ENCODE measurements around the gene RALY.
"Not testable (repeated sequence)": the region's sequence is repeated elsewhere in the genome, so short reads cannot be mapped to it uniquely, and the experiment has no call there.

The RALY gene

DNA sequence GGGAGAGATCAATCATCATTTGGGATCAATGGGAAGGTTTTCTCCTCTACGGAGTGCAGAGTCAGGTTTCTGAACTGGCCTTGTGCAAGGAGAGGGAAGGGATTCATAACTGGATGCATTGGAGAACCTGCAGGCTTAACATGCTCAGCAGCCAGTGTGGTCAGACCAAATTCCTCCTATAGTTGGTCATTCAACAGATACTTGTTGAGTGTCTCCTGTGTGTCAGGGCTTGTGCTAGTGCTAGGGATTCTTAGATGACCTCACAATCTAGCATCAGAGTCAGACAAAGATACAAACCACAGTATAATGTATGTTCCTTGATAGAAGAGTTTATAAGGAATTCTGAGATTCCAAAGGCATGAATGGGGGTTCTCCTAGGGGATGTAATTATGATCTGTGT, 23.9 kb downstream of the RALY start:
- Histone ChIP-seq H3K36me3 (ENCODE audit: control insufficient read depth, low read depth, low read length) (no peaks in the 10 kb centered on the region), H3K9me3 (ENCODE audit: control insufficient read depth, low read depth, low read length) (no peaks in the 10 kb centered on the region), H3K27me3 (ENCODE audit: control insufficient read depth, insufficient read depth, low read length) (no peaks in the 10 kb centered on the region), H3K4me3 (ENCODE audit: low read length) (no peak overlapping the region), H3K27ac (ENCODE audit: low read length) (no peak overlapping the region), H3K9ac (ENCODE audit: low read length) (no peak overlapping the region), H3K4me1 (ENCODE audit: control insufficient read depth, low read depth, low read length) (peaks cover 18% of the 10 kb centered on the region)

DNA sequence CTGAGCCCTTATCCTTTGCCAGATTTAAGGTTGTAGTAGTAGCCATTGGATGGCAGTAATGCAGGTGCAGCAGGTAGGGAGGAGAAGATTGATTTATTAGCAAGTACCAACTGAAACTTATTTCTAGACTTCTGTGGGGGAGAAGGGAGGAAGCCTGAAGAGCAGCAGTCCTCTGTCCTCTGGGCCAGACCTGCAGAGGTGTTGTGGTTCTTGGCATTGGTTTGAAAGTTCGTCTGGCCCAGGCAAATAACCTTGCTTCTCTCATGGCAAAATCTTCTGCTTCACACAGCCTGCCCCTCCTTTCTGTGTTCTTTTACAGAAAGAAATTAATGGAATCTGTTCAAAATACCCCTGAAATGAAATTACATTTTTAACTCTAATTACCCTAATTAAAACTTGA, 24.5 kb downstream of the RALY start:
- Histone ChIP-seq H3K4me1 (ENCODE audit: control insufficient read depth, low read depth, low read length) (peaks cover 12% of the 10 kb centered on the region), H3K4me3 (ENCODE audit: low read length) (no peak overlapping the region), H3K27ac (ENCODE audit: low read length) (no peak overlapping the region), H3K36me3 (ENCODE audit: control insufficient read depth, low read depth, low read length) (no peaks in the 10 kb centered on the region), H3K9me3 (ENCODE audit: control insufficient read depth, low read depth, low read length) (no peaks in the 10 kb centered on the region), H3K9ac (ENCODE audit: low read length) (no peak overlapping the region), H3K27me3 (ENCODE audit: control insufficient read depth, insufficient read depth, low read length) (no peaks in the 10 kb centered on the region)

DNA sequence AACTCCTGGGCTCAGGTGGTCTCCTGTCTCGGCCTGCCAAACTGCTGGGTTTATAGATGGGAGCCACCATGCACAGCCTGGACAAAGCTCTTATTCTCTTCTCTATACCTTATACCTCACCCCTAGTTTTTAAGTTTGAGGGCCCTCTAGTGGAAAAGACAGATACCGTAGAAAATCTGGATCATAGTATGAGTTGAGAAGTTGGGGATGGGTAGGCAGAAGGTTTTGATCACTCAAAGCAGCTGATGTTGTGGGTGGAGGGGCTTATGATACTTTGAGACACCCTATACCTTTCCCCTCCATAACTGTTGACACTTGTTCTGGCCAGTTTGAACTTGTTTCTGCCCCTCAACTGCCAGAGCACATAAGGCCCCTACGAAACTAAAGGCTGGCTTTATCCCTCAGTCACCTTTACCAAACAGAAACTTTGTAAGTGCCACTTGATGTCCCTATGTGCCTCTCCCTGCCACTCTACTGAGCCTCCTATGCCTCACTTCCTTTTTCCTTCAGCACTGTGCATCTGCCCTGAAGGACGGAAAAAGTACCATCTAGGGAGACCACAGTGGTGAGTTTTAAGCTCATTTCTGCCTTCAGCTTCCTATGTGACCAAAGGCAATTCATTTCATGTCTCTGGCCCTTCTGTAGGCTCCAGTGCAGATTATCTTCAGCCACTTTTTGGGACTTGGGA, 28.6 kb downstream of the RALY start:
- H3K27ac ChIP-seq (ENCODE audit: low read length), result no peak overlapping the region
- H3K9me3 ChIP-seq (ENCODE audit: control insufficient read depth, low read depth, low read length), result no peaks in the 10 kb centered on the region

GRCh38 chr20:34022839-34023234, 29.1 kb downstream of the RALY start:
- Histone ChIP-seq H3K36me3 (ENCODE audit: control insufficient read depth, low read depth, low read length) (no peaks in the 10 kb centered on the region), H3K4me1 (ENCODE audit: control insufficient read depth, low read depth, low read length) (peaks cover 18% of the 10 kb centered on the region), H3K4me3 (ENCODE audit: low read length) (no peak overlapping the region), H3K9ac (ENCODE audit: low read length) (no peak overlapping the region), H3K9me3 (ENCODE audit: control insufficient read depth, low read depth, low read length) (no peaks in the 10 kb centered on the region), H3K27me3 (ENCODE audit: control insufficient read depth, insufficient read depth, low read length) (no peaks in the 10 kb centered on the region), H3K27ac (ENCODE audit: low read length) (no peak overlapping the region)

More for the DNA sequence above, 28.6 kb downstream of the RALY start:
- Histone ChIP-seq H3K4me1 (ENCODE audit: control insufficient read depth, low read depth, low read length) (peaks cover 18% of the 10 kb centered on the region), H3K27me3 (ENCODE audit: control insufficient read depth, insufficient read depth, low read length) (no peaks in the 10 kb centered on the region), H3K36me3 (ENCODE audit: control insufficient read depth, low read depth, low read length) (no peaks in the 10 kb centered on the region), H3K9ac (ENCODE audit: low read length) (no peak overlapping the region), H3K4me3 (ENCODE audit: low read length) (no peak overlapping the region)

DNA sequence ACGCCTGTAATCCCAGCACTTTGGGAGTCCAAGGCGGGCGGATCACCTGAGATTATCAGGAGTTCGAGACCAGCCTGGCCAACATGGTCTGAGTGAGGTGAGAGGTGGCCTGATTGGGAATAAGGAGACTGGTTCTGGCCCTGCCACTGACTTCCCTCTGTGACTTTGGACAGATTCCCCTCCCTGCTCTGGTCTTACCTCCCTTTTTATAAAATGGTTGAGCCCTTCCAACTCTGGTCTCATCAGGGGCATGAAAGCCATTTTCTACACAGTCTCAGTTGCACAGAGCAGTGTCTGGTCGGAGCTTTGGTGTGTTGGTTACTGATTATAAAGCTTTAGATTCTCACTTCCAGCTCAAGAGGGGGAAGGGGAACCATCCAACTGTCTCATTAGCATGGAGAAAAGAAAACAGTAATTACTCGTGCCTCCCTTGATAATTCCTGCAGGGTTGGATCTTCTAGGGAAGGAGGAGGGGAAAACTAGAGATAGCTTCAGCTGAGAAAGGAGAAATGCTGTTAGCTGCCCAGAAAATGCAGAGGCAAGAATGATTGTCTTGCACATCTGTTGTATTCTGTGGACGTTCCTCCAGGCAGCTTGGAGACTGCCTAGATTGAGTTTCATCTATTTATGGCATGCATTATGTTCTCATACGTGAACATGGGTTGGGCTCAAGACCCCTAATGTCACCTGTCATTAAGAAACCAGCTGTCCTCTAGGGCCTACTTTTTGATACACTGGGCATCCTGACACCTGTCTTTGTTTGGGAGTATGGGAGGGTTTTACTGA, 30.4 kb downstream of the RALY start:
- Histone ChIP-seq H3K9ac (ENCODE audit: low read length) (no peak overlapping the region), H3K27me3 (ENCODE audit: control insufficient read depth, insufficient read depth, low read length) (no peaks in the 10 kb centered on the region), H3K36me3 (ENCODE audit: control insufficient read depth, low read depth, low read length) (no peaks in the 10 kb centered on the region), H3K9me3 (ENCODE audit: control insufficient read depth, low read depth, low read length) (no peaks in the 10 kb centered on the region), H3K4me3 (ENCODE audit: low read length) (no peak overlapping the region), H3K4me1 (ENCODE audit: control insufficient read depth, low read depth, low read length) (peaks cover 21% of the 10 kb centered on the region), H3K27ac (ENCODE audit: low read length) (no peak overlapping the region)

GRCh38 chr20:34024723-34025351, 31.1 kb downstream of the RALY start:
- no peak overlapping the region for H3K27ac ChIP-seq (ENCODE audit: low read length)
- H3K27me3 ChIP-seq (ENCODE audit: control insufficient read depth, insufficient read depth, low read length), result no peaks in the 10 kb centered on the region
- H3K9me3 ChIP-seq (ENCODE audit: control insufficient read depth, low read depth, low read length), result no peaks in the 10 kb centered on the region
- no peaks in the 10 kb centered on the region for H3K36me3 ChIP-seq (ENCODE audit: control insufficient read depth, low read depth, low read length)
- no peak overlapping the region for H3K4me3 ChIP-seq (ENCODE audit: low read length)
- peaks cover 21% of the 10 kb centered on the region for H3K4me1 ChIP-seq (ENCODE audit: control insufficient read depth, low read depth, low read length)
- H3K9ac ChIP-seq (ENCODE audit: low read length), result no peak overlapping the region

DNA sequence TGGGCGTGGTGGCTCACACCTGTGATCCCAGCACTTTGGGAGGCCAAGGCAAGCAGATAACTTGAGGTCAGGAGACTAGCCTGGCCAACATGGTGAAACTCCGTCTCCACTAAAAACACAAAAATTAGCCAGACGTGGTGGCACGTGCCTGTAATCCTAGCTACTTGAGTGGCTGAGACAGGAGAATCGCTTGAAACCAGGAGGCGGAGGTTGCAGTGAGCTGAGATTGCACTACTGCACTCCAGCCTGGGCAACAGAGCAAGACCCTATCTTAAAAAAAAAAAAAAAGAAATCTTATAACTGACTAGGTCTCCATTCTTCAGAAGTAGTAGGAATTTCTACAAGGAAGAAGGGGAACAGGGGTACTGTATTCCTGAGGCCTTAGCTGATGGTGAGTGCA, 34.3 kb downstream of the RALY start:
- not testable (repeated sequence) for H3K4me3 ChIP-seq (ENCODE audit: low read length); H3K9me3 ChIP-seq (ENCODE audit: control insufficient read depth, low read depth, low read length); H3K9ac ChIP-seq (ENCODE audit: low read length); H3K27me3 ChIP-seq (ENCODE audit: control insufficient read depth, insufficient read depth, low read length); H3K27ac ChIP-seq (ENCODE audit: low read length); H3K36me3 ChIP-seq (ENCODE audit: control insufficient read depth, low read depth, low read length)
- H3K4me1 ChIP-seq (ENCODE audit: control insufficient read depth, low read depth, low read length), result peaks cover 24% of the 10 kb centered on the region

DNA sequence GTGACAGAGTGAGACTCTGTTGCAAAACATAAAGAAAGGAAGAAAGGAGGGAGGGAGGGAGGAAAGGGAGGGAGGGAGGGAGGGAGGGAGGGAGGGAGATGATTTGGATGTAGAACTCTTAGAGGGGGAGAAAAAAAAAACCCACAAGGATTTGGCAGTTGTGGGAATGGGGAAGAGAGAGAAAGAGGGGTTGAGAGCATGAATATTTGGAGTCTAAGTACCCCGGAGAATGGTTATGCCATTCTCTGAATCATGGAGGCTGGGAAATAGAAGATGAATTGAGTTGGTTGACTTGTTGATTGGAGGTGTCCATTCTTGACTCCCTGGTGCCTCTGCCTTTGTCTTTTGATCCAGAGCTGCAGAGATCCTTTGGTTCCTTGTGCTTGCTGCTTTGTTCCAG, 35.7 kb downstream of the RALY start:
- H3K4me1 ChIP-seq (ENCODE audit: control insufficient read depth, low read depth, low read length), result peaks cover 33% of the 10 kb centered on the region
- no peak overlapping the region for H3K4me3 ChIP-seq (ENCODE audit: low read length)
- no peaks in the 10 kb centered on the region for H3K27me3 ChIP-seq (ENCODE audit: control insufficient read depth, insufficient read depth, low read length)
- H3K36me3 ChIP-seq (ENCODE audit: control insufficient read depth, low read depth, low read length), result peaks cover 3% of the 10 kb centered on the region
- H3K27ac ChIP-seq (ENCODE audit: low read length), result no peak overlapping the region
- H3K9ac ChIP-seq (ENCODE audit: low read length), result no peak overlapping the region
- H3K9me3 ChIP-seq (ENCODE audit: control insufficient read depth, low read depth, low read length), result no peaks in the 10 kb centered on the region

DNA sequence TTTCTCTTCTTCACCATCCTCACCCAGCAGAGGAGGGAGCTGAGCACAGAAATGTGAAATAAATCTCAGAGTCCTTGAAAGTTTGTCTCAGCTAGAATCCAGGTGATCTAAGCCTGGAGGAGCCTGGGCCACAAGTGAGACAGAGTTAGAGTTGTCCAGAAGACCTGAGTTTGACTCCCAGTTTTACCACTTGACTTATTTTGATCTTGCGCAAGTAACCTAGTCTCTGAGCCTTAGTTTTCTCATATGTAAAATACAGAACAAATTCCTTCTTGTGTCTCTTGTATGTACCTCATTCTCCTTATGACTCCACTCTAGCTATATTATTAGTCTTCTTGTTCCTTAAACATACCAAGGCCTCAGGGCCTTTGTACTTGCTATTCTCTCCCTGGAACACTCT, 36.7 kb downstream of the RALY start:
- peaks cover 3% of the 10 kb centered on the region for H3K36me3 ChIP-seq (ENCODE audit: control insufficient read depth, low read depth, low read length)
- no peak overlapping the region for H3K27ac ChIP-seq (ENCODE audit: low read length)
- no peak overlapping the region for H3K9ac ChIP-seq (ENCODE audit: low read length)
- no peaks in the 10 kb centered on the region for H3K9me3 ChIP-seq (ENCODE audit: control insufficient read depth, low read depth, low read length)
- no peak overlapping the region for H3K4me3 ChIP-seq (ENCODE audit: low read length)
- no peaks in the 10 kb centered on the region for H3K27me3 ChIP-seq (ENCODE audit: control insufficient read depth, insufficient read depth, low read length)
- H3K4me1 ChIP-seq (ENCODE audit: control insufficient read depth, low read depth, low read length), result peaks cover 23% of the 10 kb centered on the region

GRCh38 chr20:34033903-34034302, 40.2 kb downstream of the RALY start:
- H3K4me3 ChIP-seq (ENCODE audit: low read length), result no peak overlapping the region
- H3K4me1 ChIP-seq (ENCODE audit: control insufficient read depth, low read depth, low read length), result peaks cover 22% of the 10 kb centered on the region
- H3K27ac ChIP-seq (ENCODE audit: low read length), result no peak overlapping the region
- H3K9me3 ChIP-seq (ENCODE audit: control insufficient read depth, low read depth, low read length), result no peaks in the 10 kb centered on the region
- H3K9ac ChIP-seq (ENCODE audit: low read length), result no peak overlapping the region
- H3K36me3 ChIP-seq (ENCODE audit: control insufficient read depth, low read depth, low read length), result peaks cover 3% of the 10 kb centered on the region
- H3K27me3 ChIP-seq (ENCODE audit: control insufficient read depth, insufficient read depth, low read length), result no peaks in the 10 kb centered on the region

- Histone ChIP-seq H3K27ac (ENCODE audit: low read length) (no peak overlapping the region), H3K36me3 (ENCODE audit: control insufficient read depth, low read depth, low read length) (no peaks in the 10 kb centered on the region), H3K9ac (ENCODE audit: low read length) (no peak overlapping the region), H3K4me3 (ENCODE audit: low read length) (no peak overlapping the region), H3K9me3 (ENCODE audit: control insufficient read depth, low read depth, low read length) (no peaks in the 10 kb centered on the region), H3K4me1 (ENCODE audit: control insufficient read depth, low read depth, low read length) (peaks cover 21% of the 10 kb centered on the region), H3K27me3 (ENCODE audit: control insufficient read depth, insufficient read depth, low read length) (no peaks in the 10 kb centered on the region)
Measured at GRCh38 chr20:34037121-34037520, 43.4 kb downstream of the RALY start.

All from iPS-18a (cell line).